ENCODE measurements around the gene CD63.
"Not testable (repeated sequence)": the region's sequence is repeated elsewhere in the genome, so short reads cannot be mapped to it uniquely, and the experiment has no call there.

DNA sequence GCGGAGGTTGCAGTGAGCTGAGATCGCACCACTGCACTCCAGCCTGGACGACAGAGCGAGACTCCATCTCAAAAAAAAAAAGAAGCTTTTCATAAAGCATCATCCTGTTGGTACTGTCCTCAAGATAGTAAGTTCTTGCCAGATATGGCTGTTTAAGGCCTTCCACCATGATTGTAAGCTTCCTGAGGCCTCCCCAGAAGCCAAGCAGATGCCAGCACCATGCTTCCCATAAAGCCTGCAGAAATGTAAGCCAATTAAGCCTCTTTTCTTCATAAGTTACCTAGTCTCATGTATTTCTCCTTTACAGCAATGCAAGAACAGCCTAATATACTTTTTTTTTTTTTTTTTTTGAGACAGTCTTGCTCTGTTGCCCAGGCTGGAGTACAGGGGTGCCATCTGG is 29.8 kb upstream of the CD63 start:
- TF ChIP-seq SMC3 (conservative IDR thresholded peaks at IDR 0.05; ENCODE audit: poor library complexity); CTCF (IDR thresholded peaks at IDR 0.05; ENCODE audit: poor library complexity, severe bottlenecking); POLR2AphosphoS5 (IDR thresholded peaks at IDR 0.05); EZH2 (IDR thresholded peaks at IDR 0.05; ENCODE audit: borderline replicate concordance, insufficient read depth, low read length, poor library complexity, severe bottlenecking); EP300 (conservative IDR thresholded peaks at IDR 0.05; ENCODE audit: poor library complexity, severe bottlenecking); RAD21 (conservative IDR thresholded peaks at IDR 0.05); MXI1 (conservative IDR thresholded peaks at IDR 0.05; ENCODE audit: poor library complexity, severe bottlenecking); REST (IDR thresholded peaks at IDR 0.05; ENCODE audit: borderline replicate concordance): not testable (repeated sequence)
